GM18517 (cell line): Measurements from ENCODE around the gene ITGA5.

ENCODE experiments used
- ATAC-seq: cut with Tn5 transposase; IDR thresholded peaks from one replicate; pipeline ENCODE4 v1.9.1; 2021; ENCODE audit warnings: mild to moderate bottlenecking, moderate library complexity; ENCODE audit not compliant: unreplicated experiment

ITGA5 gene

DNA sequence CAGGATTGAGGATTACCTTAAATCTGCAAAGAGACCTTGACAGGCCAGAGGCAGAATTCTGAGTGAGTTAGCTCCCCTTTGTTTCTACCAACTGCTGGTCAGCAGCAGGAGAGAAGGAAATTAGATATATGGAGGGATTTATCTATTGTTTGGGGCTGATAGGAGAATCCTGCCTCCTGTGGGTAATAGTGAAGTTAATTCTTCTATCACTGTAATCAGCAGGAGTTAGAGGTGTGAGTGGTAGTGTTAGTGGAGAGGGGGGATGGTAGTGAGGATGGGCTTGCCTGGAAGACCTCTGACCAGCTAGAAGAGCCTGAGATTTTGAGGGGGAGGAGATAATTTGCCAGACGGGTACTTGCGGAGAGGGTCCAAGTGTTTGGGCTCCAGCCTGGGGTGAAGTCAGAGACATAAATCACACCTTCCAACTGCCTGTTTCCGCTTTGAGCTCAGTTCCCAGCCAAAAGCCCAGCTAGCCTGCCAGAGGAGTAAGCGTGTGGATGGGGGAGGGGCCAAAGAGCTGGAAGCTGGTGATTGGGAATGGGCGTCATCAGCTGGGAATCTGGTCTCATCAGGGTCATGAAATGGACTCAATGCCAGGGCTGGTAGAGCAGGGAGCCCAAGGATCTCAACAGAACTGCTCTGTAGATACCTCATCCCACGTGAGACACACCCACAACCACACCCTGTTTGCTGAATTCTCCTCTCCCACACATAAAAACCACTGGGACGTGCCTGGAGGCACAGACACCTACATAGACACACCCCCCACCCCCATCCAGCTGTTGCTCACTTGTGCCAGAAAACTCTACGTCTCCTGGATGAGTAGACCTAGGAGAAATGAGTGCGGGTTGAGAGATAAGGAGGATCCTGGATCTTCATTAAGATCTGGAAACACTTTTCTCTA, 13.1 kb upstream of the ITGA5 start:
- no peak for ATAC-seq

DNA sequence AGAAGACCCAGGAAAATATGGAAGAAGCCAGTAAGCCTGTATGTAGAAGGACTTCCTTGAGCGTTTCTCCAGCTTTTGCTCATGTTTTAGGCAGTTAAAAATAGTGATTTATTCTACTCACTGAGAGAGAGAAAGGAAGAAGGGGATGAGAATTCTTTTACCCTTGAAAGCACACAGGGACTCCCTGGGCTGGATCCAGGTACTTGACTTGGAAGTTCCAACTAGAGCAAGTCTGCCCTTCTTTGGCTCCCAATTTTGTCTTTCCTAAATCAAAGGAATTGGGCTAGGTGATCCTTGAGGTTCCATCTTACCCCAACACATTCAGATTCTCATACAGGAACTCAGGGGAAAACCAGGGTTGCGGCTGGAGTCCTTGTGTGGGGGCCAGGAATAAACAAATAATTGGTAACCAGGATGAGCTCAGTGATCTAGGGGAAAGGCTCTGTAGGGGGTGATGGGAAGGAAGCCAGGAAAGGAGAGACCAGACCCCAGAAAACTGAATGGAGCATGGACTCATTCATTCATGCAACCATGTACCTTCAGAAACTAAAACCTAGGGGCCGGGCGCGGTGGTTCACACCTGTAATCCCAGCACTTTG, 11.5 kb upstream of the ITGA5 start:
- ATAC-seq, result no peak

DNA sequence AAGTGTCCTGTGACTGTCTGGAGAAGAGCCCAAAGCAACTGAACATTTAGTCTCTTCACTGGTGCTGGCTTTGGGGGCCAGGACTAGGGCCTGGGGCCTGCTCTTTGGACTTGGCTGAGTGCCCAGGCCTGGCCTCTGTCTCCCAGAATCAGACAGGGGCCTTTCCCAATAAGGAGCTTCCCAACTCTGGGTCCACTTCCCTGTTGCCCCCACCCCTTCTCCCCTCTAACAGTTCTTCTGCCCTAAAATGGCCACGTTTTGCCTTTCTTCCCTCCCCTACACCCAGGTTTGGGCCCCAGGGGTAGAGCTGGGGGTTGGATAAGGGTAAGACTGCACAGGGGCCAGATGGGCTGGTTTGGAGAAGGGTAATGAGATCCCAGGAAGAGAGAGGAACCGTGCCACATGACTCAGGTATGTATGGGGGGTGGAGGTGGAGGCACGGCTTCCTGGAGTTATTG, 10.0 kb upstream of the ITGA5 start:
- ATAC-seq, result no peak

DNA sequence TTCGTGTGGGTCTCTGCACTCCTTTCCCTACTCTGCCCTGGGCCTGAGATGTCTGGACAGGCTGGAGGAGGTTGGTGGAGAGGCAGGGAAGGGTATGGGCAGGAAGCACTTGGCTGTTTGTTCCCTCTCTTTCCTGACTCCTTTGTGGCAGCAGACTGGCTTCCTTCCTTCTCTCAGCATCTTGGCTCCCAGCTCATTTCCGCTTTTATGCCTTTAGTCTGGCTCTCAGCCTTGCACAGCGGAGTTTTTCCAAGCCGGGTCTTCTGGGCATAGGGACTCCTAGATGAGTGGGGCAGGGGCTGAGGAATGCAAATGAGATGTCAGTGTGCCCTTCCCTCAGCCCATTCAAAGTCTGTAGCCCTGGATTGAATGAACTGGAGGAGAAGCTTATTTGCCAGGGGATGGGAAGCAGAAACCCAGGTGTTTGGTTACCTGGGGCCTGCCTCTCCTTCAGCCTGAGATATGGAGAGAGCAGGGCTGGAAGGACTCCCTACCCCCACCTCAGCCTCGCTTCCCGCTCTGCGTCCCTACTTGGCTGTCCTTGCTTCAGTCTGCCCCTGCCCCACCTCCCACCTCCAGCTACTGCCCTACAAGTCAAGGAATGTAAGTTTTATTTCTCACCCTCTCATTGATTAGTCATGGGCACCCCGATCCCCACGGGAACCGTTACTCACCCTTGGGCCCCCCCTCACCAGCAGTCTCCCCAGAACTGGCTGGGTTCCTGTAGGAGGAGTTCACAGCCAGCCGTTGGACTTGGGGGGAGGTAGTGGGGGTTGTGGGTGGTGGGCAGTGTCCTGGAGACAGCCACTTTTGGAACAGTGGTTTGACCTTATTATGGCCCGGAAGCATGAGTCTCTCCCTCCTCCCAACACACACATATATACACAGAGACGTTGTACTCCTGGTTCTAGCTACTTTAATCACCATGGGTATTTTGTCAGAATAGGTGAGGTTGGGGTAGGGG, 9.3 kb upstream of the ITGA5 start:
- ATAC-seq, result no peak

DNA sequence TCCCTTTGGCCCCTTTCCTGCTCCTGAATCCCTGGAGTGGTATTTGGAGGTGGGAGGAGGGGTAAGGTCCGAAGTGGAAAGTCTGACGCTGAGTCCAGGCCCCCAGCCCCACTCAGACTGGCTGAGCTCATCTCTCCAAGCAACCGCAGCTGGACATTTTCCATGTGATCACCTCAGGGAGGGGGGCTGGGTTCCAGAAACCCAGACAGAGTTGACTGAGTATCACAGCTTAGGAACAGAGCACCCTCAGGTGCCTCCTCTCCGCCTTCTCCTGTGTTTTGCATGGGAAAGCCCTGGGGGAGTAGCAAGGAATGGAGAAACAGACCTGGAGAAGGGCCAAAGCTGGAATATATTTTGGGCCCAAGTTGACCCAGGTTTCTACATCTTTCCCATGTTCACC, 8.0 kb upstream of the ITGA5 start:
- no peak for ATAC-seq

DNA sequence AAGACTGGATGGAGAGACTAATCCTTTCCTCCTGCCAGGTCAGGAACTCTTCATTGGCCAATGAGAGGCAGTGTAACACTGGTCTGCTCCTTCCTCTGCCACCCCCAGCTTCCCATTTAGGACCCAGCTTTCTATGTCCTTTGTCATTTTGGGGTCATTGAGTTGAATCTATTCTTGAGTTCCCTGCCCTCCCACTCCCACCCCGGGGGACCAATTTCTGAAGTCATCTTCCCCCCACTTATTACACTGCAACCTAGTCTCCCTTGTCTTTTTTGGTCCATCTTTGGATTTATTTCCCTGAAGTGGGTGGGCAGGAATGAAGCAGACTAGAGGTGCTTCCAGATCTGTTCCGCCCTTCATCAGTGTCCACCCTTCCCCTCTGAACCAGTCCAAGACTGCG, 7.6 kb upstream of the ITGA5 start:
- no peak for ATAC-seq

DNA sequence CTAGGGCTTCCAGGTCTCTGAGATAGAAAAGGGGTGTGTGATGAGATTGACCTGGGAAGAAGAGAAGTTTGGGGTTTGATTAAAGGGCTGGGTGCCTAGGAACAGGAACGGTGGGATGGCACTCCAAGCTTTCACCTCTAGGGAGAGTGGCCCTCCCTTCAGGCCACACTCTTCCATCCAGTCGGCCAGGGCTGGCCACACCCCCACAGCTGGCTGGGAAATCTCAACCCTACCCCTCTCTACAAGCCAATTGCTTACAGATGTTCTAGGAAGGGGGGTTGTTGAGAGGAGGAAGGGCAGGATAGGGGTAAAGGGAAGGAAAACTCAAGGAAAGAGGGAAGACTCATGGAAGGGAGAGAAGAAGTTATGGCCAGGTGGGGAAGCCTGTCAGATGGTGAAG, 6.6 kb upstream of the ITGA5 start:
- no peak for ATAC-seq

DNA sequence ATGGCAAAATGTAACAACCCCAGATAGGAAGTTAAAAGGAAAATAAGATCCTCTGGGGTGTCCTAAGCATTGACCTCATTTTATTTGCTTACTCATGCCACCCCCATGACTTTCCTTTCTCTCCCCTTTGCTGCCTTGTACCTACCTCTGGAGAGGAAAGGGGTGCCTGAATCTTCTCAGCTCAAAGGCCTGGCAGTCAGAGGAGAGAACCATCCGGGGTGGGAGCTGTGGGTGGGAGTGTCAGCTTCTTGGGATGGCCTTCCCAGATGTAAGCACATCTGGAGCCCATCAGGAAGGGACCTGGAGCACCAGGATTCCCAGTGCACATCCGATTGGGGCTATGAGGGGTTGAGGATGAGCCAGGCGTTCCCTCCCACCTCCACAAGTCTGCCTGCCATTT, 5.2 kb upstream of the ITGA5 start:
- no peak for ATAC-seq

DNA sequence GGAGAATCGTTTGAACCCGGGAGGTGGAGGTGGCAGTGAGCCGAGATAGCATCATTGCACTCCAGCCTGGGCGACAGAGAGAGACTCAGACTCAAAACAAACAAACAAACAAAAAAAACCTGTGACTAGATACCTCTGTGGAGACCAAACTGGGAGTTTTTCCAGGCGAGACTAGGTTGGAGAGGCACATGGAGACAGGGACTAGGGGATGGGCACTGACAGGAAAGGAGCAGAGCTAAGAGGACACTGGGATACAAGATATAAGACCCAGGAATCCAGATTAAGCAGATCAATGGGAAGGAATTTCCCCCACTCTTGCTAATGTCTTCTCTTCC, 4.7 kb upstream of the ITGA5 start:
- ATAC-seq, result no peak

DNA sequence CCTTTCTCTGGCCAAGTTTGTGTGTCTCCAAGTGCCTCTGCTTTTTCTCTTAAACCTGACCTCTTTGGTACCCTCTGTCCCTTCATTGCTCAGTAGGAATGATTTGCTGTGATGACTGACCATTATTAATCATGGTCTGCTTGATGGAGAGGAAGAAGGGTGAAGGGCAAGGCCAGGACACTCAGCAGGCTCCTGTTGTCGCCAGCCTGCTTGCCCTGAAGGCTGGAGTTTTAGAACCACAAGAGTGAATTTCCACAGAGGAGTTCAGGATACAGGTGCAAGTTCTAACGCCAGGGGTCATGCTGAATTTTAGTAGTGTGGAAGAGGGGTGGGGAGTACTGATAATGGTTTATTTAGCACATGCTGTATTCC, 2.8 kb upstream of the ITGA5 start:
- no peak for ATAC-seq

DNA sequence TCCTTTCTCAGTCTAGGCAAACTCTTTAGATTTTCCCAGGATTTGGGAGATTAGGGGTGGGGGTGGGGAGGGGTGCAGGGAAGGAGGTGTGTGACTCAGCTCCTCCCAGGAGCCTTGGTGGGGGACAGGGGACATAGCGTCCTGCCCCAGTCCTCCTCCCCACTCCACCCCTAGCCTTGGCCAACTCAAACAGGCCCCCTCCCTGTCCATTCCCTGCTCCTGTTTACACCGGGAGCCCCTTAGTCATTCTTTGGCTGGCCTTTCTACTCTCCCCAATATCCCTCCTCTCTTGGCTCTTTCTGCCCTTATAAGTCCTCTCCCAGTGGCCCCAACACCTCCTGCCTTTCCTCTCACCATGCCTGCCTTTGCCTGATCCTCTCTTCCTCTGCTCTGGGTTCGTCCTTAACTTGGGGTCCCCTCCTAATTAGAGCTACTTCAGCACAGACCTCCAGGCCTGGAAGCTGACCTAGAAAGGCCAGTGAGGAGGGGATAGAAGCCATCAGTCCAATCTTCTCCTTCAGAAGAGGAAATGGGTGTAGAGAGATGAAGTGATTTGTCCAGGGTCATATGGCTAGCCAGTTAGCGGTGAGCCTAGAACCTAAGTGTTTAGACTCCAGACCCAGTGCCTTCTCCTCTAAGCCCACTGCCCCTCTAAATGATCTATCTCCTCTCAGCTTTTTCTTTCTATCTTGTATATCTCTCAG, 2.3 kb upstream of the ITGA5 start:
- ATAC-seq, result no peak

DNA sequence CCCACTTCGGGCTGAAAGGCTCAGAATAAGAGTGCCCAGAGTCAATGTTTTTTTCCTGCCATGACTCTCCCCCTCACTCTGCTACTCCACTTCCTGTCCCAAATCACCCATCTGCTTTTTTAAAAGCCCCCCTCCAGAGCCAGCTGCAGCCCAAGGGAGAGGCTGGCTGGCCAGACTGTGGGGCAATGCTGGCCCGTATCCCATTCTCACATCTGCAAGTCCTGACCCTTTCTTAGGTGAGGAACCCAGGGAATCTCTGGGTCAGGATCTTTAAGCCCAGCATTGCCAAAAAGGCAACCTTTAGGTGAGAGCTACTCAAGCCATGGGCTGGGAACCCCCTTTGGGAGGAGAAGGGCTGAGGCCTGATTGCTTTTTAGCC, 1.7 kb upstream of the ITGA5 start:
- no peak for ATAC-seq

DNA sequence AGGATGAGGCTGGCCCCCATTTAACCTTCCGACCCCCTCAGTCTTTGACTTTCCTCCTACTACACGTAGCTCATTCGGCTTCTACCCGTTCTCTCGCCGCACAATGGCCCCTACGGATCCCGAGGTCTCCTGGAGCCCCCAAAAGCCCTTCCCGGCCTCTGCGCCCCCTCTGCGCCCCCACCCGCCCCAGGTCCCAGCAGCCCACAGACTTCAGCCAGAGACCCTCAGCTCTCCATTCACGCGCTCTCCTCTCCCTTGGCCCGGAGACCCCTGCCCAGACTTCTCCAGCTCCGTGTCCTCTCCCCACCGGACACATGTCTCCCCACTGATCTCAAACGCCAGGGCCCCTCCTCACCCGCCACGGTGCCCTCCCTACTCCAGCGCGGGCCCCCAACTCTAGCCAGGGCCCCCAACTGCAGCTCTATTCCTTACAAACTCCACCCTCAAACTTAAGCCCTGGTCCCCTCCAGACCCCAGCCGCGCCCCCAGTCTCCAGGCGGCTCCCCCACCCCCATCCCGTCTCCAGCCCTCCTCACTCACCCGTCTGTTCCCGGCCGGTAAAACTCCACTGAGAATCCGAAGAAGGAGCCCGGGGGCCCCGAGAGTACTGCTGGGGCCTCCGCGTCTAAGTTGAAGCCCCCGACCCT, 502 bp downstream of the ITGA5 start:
- no peak for ATAC-seq

DNA sequence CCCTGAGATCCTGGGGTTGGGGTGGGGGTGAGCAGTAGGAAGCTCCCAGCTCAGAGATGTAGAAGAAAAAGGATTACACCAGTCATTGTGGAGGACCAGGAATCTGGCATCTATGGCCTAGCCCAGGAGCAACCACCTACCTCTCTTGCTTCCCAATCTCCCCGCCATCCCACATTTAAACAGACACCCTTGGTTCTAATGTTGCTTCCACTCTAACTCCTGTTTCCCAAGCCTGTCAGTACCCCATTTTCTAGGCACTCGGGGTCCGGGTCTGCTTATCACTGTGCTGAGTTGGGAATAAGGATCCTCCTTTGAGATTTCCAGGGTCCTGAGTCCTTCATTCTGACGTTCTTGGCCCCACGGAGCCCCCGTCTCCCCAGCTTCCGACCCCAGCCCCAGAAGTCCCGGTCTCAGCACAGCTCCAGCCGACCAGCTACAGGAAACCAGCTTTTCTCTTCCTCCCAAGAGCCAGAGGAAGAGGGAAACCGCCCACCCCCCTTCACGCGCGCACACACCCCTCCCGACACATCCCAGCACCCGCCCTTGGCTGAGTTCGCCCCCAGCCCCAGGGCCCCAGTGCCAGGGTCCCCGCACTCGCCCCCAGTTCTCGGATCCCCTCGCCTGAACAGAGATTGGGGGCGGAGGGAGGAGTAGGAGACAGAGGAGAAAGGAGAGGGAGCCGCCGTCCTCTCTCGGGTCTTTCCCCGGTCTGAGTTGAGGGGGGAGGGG, 1.2 kb downstream of the ITGA5 start:
- no peak for ATAC-seq

DNA sequence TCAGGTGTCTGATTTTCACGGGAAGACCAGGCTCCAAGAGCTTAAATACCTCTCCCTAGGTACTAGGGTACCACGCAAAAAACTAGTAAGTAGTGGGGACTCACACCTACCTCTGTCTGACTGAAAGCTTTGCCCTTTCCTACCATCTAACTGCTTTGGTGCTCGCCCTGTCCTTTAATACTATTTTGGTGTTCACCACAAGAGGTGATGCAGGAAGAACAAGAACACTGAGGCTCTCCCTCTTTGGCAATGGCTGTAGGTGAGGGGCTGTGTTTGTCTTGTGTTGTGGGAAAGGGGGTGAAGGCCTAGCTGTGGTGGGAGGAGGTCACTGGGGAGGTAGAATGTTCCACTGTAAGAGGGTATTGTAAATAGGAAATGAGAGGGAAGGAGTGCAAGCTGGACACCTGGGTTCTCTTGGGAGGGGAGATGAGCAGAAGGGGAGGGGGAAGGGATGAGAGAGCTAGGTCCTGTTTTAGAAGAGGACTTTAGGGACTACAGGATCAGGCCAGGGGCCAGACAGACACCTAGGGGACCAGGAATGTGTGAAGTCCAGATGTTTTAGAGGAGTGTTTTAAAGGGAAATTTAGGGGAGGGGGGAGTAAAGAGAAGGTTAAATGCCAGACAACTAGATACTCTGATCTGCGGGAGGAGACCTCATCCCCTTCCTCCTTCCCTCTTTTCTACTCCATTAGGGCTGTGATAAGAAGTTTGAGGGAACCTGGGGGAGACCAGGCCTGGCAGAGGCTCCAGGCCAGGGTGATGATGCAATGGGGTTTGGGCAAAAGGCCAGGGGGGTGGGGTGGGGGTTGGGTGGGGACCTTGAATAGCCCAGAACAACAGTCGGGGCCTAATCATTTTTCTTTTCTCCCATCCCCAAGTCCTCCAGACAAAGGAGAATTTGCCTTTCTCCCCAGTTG, 2.1 kb downstream of the ITGA5 start:
- no peak for ATAC-seq

DNA sequence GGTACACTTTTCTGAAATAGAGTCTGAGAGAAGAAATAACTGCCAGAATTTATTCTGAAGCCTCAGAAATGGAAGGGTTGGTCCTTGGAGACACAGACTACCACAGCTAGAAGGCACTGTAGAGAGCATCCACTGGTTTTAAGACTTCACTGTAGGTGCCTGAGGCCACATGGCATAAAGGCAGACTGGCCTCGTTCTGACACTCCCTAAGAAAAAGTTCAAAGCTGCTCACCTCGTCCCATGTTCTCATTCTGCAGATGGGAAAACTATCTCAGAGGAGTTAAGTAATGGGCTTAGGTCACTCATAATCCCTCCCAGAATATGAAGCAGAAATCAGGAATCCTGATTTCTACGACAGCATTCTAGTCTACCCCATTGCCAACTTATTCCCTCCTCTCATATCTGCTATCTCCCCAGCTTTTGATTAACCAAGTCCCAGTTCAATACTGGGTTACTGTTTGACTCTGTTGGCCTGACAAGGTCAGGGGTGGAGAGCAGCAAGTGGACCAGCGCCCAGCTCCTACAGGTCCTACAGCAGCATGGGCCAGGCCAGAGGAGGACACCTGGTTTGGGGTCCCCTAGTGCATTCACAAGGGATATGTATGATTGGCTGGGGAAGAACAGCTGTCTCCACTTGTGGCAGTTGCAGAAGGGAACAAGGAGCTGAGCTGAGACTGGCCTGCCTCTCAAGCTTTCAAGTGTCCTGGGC, 3.7 kb downstream of the ITGA5 start:
- ATAC-seq, result no peak

DNA sequence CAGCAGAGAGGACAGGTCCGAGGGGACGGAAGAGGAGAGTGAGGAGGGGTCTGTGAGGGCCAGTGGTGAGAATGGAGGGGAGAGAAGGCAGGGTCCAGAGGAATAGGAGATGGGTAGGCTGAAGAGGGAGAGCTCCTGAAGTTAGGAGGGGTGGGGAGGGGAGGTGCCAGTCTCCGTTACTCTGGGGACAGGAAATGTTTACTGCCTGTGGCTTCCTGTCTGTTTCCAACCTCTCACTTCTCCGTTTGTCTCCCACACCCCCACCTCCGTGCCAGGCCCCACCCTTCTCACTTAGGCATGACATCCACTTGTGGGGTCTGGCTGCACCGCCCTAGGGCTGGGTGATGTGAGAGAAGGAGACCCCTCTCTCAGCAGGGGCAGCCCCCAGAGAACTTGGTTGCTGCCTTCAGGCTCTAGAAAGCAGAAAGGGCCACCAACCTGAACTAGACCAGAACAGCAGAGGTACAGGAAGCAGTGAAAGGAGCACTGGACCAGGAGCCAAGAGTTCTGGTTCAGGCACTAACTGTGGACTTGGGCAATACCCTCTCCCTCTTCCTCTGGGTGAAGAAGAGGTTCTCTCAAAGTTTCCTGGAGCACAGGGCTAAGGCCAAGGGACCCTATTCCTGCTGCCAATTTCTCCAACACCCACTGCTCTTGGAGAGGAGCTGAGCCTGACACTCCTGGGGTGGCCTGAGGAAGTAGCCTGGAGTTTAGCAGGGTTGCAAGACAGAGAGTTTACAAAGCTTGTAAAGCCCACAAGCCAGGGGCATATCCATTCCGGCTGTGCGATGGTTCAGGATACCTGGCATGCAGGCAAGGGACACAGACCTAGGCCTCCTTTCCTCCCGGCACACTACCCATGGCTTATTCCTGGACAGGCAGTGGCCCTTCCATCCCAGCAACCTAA, 5.5 kb downstream of the ITGA5 start:
- no peak for ATAC-seq
